IMR-90 (cell line): ENCODE data around the gene CCDC167. TPM values are rescaled to one million over a fixed set of nuclear protein-coding genes. Genes with fewer than 3 reads are reported as not detected.

Source experiments
- ATAC-seq: fragments of 200-7000 bp; cut with Tn5 transposase; 2 replicates; pipeline ENCODE4 v1.9.1; 2020; ENCODE audit warnings: low read depth, mild to moderate bottlenecking, moderate library complexity
- BruUV-seq: library from RNA; stranded (reverse); fragments of 400-500 nt; replicated peaks from 2 replicates; lab custom pipeline; 2021; lab: Mats Ljungman, UMichigan
- CTCF ChIA-PET: fragments of 300-600 bp; formaldehyde crosslinking; extraction: SDS; loops from one replicate; lab custom pipeline; 2021; ENCODE audit warnings: antibody characterized with exemption; lab: Yijun Ruan, JAX
- POLR2A ChIA-PET: fragments of 300-600 bp; sonication (Branson Sonifier 250); formaldehyde crosslinking; loops from one replicate; lab custom pipeline; 2022; ENCODE audit warnings: antibody characterized with exemption; ENCODE audit not compliant: unreplicated experiment; lab: Charles Lee
- DNase-seq: peaks from one replicate; pipeline ENCODE4 v3.0.0; 2013
- H2AFZ ChIP-seq: replicated peaks from 2 replicates; pipeline ENCODE3; 2013; ENCODE audit warnings: low read length, mild to moderate bottlenecking; ENCODE audit not compliant: poor library complexity
- H2AK5ac ChIP-seq: 2 replicates; pipeline ENCODE4 v1.6.1; 2013; ENCODE audit warnings: low read depth, low read length, inconsistent platforms
- H2AK9ac ChIP-seq: replicated peaks from 2 replicates; pipeline ENCODE3; 2013; ENCODE audit warnings: mild to moderate bottlenecking, low read depth, low read length, moderate library complexity; ENCODE audit not compliant: poor library complexity
- H2BK120ac ChIP-seq: 2 replicates; pipeline ENCODE4 v1.6.1; 2013; ENCODE audit warnings: low read depth, low read length, inconsistent platforms
- H2BK15ac ChIP-seq: 3 replicates; pipeline ENCODE4 v1.6.1; 2013; ENCODE audit warnings: low read depth, low read length, inconsistent platforms
- H2BK20ac ChIP-seq: 2 replicates; pipeline ENCODE4 v1.6.1; 2013; ENCODE audit warnings: low read depth, mild to moderate bottlenecking, inconsistent platforms, low read length, moderate library complexity
- H2BK5ac ChIP-seq: 2 replicates; pipeline ENCODE4 v1.6.1; 2013; ENCODE audit warnings: mild to moderate bottlenecking, low read depth, low read length, inconsistent platforms; ENCODE audit not compliant: poor library complexity, severe bottlenecking
- H3K14ac ChIP-seq: replicated peaks from 2 replicates; pipeline ENCODE4 v1.6.1; 2013; ENCODE audit warnings: low read depth, low read length, inconsistent platforms
- H3K18ac ChIP-seq: 2 replicates; pipeline ENCODE4 v1.6.1; 2013; ENCODE audit warnings: low read depth, low read length, control low read depth
- H3K23ac ChIP-seq: 2 replicates; pipeline ENCODE4 v1.6.1; 2013; ENCODE audit warnings: low read depth, low read length, inconsistent platforms
- H3K27ac ChIP-seq: 2 replicates; pipeline ENCODE4 v1.5.1; 2013; ENCODE audit warnings: mild to moderate bottlenecking, control low read depth, low read length; ENCODE audit not compliant: insufficient read depth
- H3K27me3 ChIP-seq: 2 replicates; pipeline ENCODE4 v1.6.1; 2013; ENCODE audit warnings: low read length; ENCODE audit not compliant: control insufficient read depth, insufficient read depth
- H3K36me3 ChIP-seq: 2 replicates; pipeline ENCODE4 v1.6.1; 2013; ENCODE audit warnings: low read length, mixed read lengths; ENCODE audit not compliant: control insufficient read depth, insufficient read depth
- H3K4ac ChIP-seq: 2 replicates; pipeline ENCODE4 v1.6.1; 2013; ENCODE audit warnings: low read depth, low read length, inconsistent platforms
- H3K4me1 ChIP-seq: 2 replicates; pipeline ENCODE4 v1.6.1; 2013; ENCODE audit warnings: low read length, mixed read lengths; ENCODE audit not compliant: control insufficient read depth, insufficient read depth
- H3K4me2 ChIP-seq: 2 replicates; pipeline ENCODE4 v1.6.1; 2013; ENCODE audit warnings: low read depth, mild to moderate bottlenecking, control low read depth, low read length, moderate library complexity
- H3K4me3 ChIP-seq: 2 replicates; pipeline ENCODE4 v1.5.1; 2013; ENCODE audit warnings: low read depth, mild to moderate bottlenecking, control low read depth, low read length, moderate library complexity; ENCODE audit not compliant: insufficient read depth
- H3K56ac ChIP-seq: 2 replicates; pipeline ENCODE4 v1.6.1; 2013; ENCODE audit warnings: low read length, inconsistent platforms; ENCODE audit not compliant: insufficient read depth; ENCODE audit errors: extremely low read depth
- H3K79me1 ChIP-seq, 2 experiments: 2 replicates each; pipeline ENCODE4 v1.6.1; 2013; ENCODE audit warnings: low read length in 2 of 2, inconsistent platforms in 1 of 2, low read depth in 1 of 2
- H3K9ac ChIP-seq: 2 replicates; pipeline ENCODE4 v1.6.1; 2013; ENCODE audit warnings: low read depth, low read length, control low read depth
- H3K9me1 ChIP-seq: 2 replicates; pipeline ENCODE4 v1.6.1; 2013; ENCODE audit warnings: low read length, inconsistent platforms; ENCODE audit not compliant: insufficient read depth
- H3K9me3 ChIP-seq: 2 replicates; pipeline ENCODE4 v1.6.1; 2013; ENCODE audit warnings: low read length; ENCODE audit not compliant: control insufficient read depth, insufficient read depth
- H4K20me1 ChIP-seq: 2 replicates; pipeline ENCODE4 v1.6.1; 2013; ENCODE audit warnings: low read length, inconsistent platforms; ENCODE audit not compliant: insufficient read depth
- H4K5ac ChIP-seq: 2 replicates; pipeline ENCODE4 v1.6.1; 2013; ENCODE audit warnings: mild to moderate bottlenecking, low read depth, low read length, control low read depth
- H4K8ac ChIP-seq, 2 experiments: 2 replicates each; pipeline ENCODE4 v1.6.1; 2013; ENCODE audit warnings: low read depth in 2 of 2, low read length in 2 of 2, control low read depth in 1 of 2, inconsistent platforms in 1 of 2
- H4K91ac ChIP-seq: 2 replicates; pipeline ENCODE4 v1.6.1; 2013; ENCODE audit warnings: low read depth, low read length, inconsistent platforms; ENCODE audit not compliant: insufficient read depth
- BHLHE40 ChIP-seq: fragments of 150-350 bp; IDR thresholded peaks from 2 replicates; pipeline ENCODE4 v1.6.1; 2016; ENCODE audit warnings: mild to moderate bottlenecking, low read depth, low read length
- CEBPB ChIP-seq: IDR thresholded peaks from 2 replicates; pipeline ENCODE4 v1.6.1; 2012; ENCODE audit warnings: low read depth, low read length, improper control_type of control experiment
- ELK1 ChIP-seq: fragments of 150-350 bp; IDR thresholded peaks from 2 replicates; pipeline ENCODE4 v1.6.1; 2016; ENCODE audit warnings: low read depth, mild to moderate bottlenecking, low read length, moderate library complexity, borderline replicate concordance
- FOS ChIP-seq: fragments of 150-350 bp; IDR thresholded peaks from 2 replicates; pipeline ENCODE4 v1.6.1; 2016; ENCODE audit warnings: low read depth, low read length
- MAFK ChIP-seq: IDR thresholded peaks from 2 replicates; pipeline ENCODE4 v1.6.1; 2012; ENCODE audit warnings: low read depth, low read length, improper control_type of control experiment
- NFE2L2 ChIP-seq: fragments of 150-350 bp; IDR thresholded peaks from 2 replicates; pipeline ENCODE4 v1.6.1; 2016; ENCODE audit warnings: low read depth, mild to moderate bottlenecking, low read length
- RAD21 ChIP-seq: IDR thresholded peaks from 2 replicates; pipeline ENCODE4 v1.6.1; 2012; ENCODE audit warnings: low read length, improper control_type of control experiment
- RCOR1 ChIP-seq: IDR thresholded peaks from 2 replicates; pipeline ENCODE4 v1.6.1; 2012; ENCODE audit warnings: mild to moderate bottlenecking, low read length, improper control_type of control experiment; ENCODE audit not compliant: insufficient replicate concordance
- RFX5 ChIP-seq: IDR thresholded peaks from 2 replicates; pipeline ENCODE4 v1.8.0; 2012; ENCODE audit warnings: low read depth, mild to moderate bottlenecking, low read length, moderate library complexity
- SMC3 ChIP-seq: fragments of 150-350 bp; IDR thresholded peaks from 2 replicates; pipeline ENCODE4 v1.6.1; 2016; ENCODE audit warnings: low read depth, mild to moderate bottlenecking, antibody characterized with exemption, low read length, moderate library complexity
- WGBS, 2 experiments: methylation state at CpG; one replicate each; pipeline versions ENCODE4 v1.1.5 to v1.1.7; 2013; ENCODE audit warnings: missing lambda C conversion rate in 2 of 2; ENCODE audit not compliant: insufficient read length in 1 of 2; ENCODE audit errors: extremely low coverage in 2 of 2; 5-methylcytosine and 5-hydroxymethylcytosine counted together
- dilution Hi-C: fragments of 300-500 bp; cut with HindIII; formaldehyde crosslinking; loops from one replicate; pipeline ENCODE4 v1.14.3; 2018; ENCODE audit warnings: low sequenced_read_pairs; ENCODE audit not compliant: unreplicated experiment
- in situ Hi-C: fragments of 300-500 bp; cut with MboI; formaldehyde crosslinking; loops from 3 replicates; pipeline ENCODE4 v1.14.3; 2019; ENCODE audit warnings: low sequenced_read_pairs, inconsistent platforms, mixed read lengths
- intact Hi-C: fragments of 100-400 bp; cut with micrococcal nuclease; formaldehyde crosslinking; loops from 2 replicates; pipeline ENCODE4 v1.10.0; 2022
- polyA plus RNA-seq, 3 experiments: library from polyadenylated mRNA; depleted of rRNA; stranded (reverse); fragments of >200 nt; gene quantifications; 2 replicates each; pipeline ENCODE4 v1.2.3, GENCODE V29; 2012; ENCODE audit warnings: low replicate concordance in 1 of 3
- total RNA-seq: library from RNA; depleted of rRNA; stranded (reverse); fragments of >200 nt; gene quantifications from 2 replicates; pipeline ENCODE4 v1.2.3, GENCODE V29; 2012
- TF ChIP-seq, protein P1 (sequence below): fragments of 150-350 bp; IDR thresholded peaks from 2 replicates; pipeline ENCODE4 v1.6.1; 2017; ENCODE audit warnings: mild to moderate bottlenecking, antibody characterized with exemption, low read length, low read depth

CCDC167 gene
- total and polyA plus RNA-seq, 2 of the 4 experiments (the other 2 are of a cell fraction), result 35.8 to 96.8 TPM

GRCh38 chr6:37501632-37502491 is 2.2 kb upstream of the CCDC167 start:
- ATAC-seq (no peak), DNase-seq (no peak)
- Histone ChIP-seq H2AK5ac (no peak overlapping the region), H4K91ac (no peak overlapping the region), H3K9me1 (peaks cover 4% of the 10 kb centered on the region; the same call in 1 of the 2 replicates), H3K4me3 (no peak overlapping the region), H3K23ac (no peak overlapping the region), H3K36me3 (no peaks in the 10 kb centered on the region), H3K79me1 (peaks cover 7 to 16% of the 10 kb centered on the region in 2 experiments; a peak in 3 of 4 replicates), H2AK9ac (no peak overlapping the region), H3K27ac (no peak overlapping the region), H4K8ac (no peak overlapping the region), H2AFZ (no peak overlapping the region), H3K4ac (no peak overlapping the region), H3K18ac (no peak overlapping the region), H4K20me1 (no peaks in the 10 kb centered on the region), H3K14ac (no peak overlapping the region), H2BK20ac (no peak overlapping the region), H3K4me2 (no peak overlapping the region), H3K56ac (no peak overlapping the region), H3K4me1 (no peaks in the 10 kb centered on the region), H3K9me3 (no peaks in the 10 kb centered on the region), H2BK120ac (no peak overlapping the region), H4K5ac (no peak overlapping the region), H3K27me3 (peaks cover 30% of the 10 kb centered on the region), H2BK5ac (no peak overlapping the region), H3K9ac (no peak overlapping the region), H2BK15ac (no peak overlapping the region)
- intact Hi-C loops, result no loop called here
- TF ChIP-seq MAFK (no peak), RFX5 (no peak), NFE2L2 (no peak), ELK1 (no peak), CEBPB (no peak), RCOR1 (no peak), SMC3 (no peak), BHLHE40 (no peak), RAD21 (no peak), FOS (no peak)
- TF ChIP-seq, protein P1, sequence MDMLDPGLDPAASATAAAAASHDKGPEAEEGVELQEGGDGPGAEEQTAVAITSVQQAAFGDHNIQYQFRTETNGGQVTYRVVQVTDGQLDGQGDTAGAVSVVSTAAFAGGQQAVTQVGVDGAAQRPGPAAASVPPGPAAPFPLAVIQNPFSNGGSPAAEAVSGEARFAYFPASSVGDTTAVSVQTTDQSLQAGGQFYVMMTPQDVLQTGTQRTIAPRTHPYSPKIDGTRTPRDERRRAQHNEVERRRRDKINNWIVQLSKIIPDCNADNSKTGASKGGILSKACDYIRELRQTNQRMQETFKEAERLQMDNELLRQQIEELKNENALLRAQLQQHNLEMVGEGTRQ, result no peak
- in situ Hi-C loops, result no loop called here
- BruUV-seq, result no TSS peak
- no CpG with 5 or more reads among the region's 10 CpGs for WGBS, 2 experiments
- POLR2A ChIA-PET, result no interaction called here
- CTCF ChIA-PET, result no interaction called here
- dilution Hi-C loops, result no loop called here
